GM21825 (cell line): ENCODE data around the gene SNAP23.

Source experiments
- ATAC-seq: cut with Tn5 transposase; IDR thresholded peaks from one replicate; pipeline ENCODE4 v1.9.1; 2021; ENCODE audit warnings: mild to moderate bottlenecking, moderate library complexity; ENCODE audit not compliant: unreplicated experiment

The SNAP23 gene

GRCh38 chr15:42494998-42495360, 455 bp upstream of the SNAP23 start:
- ATAC-seq, result no peak

- ATAC-seq, result no peak
Measured at GRCh38 chr15:42498212-42499068, 3.0 kb downstream of the SNAP23 start.

- no peak for ATAC-seq
Measured at GRCh38 chr15:42499858-42500609, 4.6 kb downstream of the SNAP23 start.

DNA sequence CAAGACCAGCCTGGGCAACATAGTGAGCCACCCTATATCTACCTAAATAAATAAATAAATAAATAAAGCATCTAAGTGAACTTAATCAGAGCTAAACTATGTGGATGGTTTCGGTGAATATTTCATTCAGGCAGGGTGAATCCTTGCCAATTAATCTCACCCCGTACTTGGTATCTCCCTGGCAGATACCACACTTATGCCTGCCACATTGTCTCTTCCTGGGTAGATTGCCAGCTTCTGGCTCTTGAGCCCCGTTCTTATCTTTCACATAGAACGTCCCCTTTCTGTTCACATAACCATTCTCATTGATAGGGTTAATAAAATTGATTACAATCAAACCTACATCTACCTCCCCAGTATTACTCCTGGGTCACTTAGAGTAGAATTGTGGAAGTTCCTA, 7.0 kb downstream of the SNAP23 start:
- ATAC-seq, result no peak

GRCh38 chr15:42503825-42504224, 8.4 kb downstream of the SNAP23 start:
- no peak for ATAC-seq

GRCh38 chr15:42504631-42505030, 9.2 kb downstream of the SNAP23 start:
- no peak for ATAC-seq

GRCh38 chr15:42507514-42507913, 12.1 kb downstream of the SNAP23 start:
- no peak for ATAC-seq

DNA sequence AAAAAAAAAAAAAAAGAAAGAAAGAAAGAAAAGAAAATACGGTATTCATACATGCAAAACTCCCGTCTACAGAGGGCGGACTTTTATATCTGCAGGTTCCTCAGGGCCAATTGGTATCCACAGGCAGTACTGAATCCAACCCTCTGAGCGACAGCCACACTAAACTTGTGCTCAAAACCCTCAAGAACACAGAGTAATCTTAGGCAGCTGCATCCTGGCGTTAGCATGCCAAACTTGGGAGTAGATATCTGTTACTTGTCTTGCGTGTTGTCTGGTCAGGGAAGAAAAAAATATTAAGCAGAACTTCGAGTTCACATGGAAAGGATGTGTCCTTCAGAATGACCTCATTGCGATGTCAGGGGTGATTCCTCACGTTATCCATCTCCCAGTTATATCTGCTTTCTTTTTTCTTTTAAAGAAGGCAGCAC, 12.8 kb downstream of the SNAP23 start:
- no peak for ATAC-seq

GRCh38 chr15:42510258-42511006, 15.0 kb downstream of the SNAP23 start:
- no peak for ATAC-seq

GRCh38 chr15:42511007-42511391, 15.6 kb downstream of the SNAP23 start:
- no peak for ATAC-seq

GRCh38 chr15:42523331-42523730, 27.9 kb downstream of the SNAP23 start:
- no peak for ATAC-seq

- ATAC-seq, result no peak
Measured at GRCh38 chr15:42528970-42529369, 33.5 kb downstream of the SNAP23 start.

- no peak for ATAC-seq
Measured at GRCh38 chr15:42533246-42533645, 37.8 kb downstream of the SNAP23 start.

DNA sequence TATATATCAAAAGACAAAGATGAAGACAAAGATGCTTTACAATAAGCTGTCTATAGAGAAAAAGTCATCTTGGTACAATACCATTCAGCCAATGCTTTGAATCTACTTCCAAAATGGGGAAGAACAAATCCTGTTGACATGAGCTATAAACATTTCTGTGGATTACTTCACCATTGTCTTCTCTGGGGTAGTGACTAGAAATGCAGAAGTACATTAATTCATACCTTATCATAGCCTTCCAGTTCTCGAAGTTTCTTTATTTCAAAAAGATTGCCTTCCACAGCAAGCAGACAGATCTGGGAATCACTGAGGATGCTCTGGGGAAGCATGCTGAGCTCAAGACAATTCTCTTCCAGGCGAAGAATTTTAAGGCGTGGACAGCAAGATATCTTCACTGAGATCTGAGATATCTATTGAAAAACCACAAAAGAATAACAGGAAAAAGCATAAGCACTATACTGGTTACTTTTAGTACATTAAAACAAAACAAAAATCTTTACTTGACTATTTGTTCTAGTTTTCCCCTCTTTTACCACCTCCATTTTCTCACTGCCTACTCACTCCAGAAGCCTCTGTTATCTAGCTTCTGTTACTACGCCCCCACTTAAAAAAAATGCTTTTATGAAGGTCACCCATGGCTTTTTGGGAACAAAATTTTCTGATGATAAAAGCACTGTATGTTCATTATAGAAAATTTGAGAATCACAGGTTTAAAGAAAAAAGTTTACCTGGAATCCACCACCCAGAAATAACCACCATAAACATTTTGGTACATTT, 49.6 kb downstream of the SNAP23 start:
- ATAC-seq, result no peak

DNA sequence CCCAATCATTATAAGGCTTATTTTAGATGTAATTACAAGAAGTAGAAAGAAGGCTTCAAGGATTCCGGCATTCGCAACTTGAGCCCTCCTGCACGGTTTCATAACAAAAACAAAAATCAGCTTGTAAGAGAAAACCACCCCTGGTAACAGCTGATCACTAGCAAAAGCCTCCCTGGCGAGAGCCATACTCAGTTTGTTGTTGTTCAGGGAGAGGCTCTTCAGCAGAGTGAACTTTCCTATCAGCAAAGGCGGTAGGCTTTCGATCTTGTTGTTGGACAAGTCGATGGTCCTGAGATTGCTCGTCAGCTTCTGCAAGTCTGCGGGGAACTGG, 52.4 kb downstream of the SNAP23 start:
- no peak for ATAC-seq

DNA sequence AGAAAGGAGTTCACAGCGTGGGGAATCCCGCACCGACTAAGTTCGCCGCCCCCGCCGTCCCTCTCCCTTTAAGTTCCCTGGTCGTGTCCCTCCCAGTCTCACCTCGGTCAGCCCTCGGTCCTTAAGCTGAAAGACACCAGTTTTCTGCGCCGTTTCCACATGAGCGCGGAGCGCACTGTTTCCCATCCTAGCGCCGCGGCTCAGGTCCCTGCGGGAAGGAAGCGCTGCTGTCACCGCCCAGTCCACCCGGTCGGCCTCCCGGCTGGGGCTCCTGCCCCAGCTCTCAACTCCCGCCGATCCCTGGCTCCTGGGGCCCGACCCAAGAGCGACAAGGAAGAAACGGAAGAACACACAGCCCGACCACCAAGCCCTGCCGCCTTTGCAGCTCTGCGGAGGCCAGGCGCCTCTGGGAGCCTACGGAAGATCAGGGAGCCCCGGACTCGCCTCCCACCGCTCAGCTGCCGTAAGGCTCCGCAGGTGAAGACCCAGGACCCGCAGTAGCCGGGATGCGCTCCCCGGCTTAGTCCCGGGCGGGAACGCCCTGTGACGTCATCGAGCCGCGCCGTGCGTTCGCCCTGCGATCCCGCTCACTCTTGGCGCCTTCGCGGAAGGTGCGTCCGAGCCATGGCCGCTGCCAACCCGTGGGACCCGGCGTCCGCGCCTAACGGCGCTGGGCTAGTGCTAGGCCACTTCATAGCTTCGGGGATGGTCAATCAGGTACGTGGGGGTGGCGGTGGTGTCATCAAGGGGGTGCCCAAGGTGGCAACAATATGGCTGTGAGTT, 53.0 kb downstream of the SNAP23 start, which contains the start of the genes HAUS2 and LRRC57:
HAUS2 (plus strand) TSS at position 590 of the 783 bp plus-strand sequence; CDS start at position 625, 35 bp downstream.
LRRC57 (minus strand) TSS at position 545 of the 783 bp plus-strand sequence; CDS start at position 186, 359 bp downstream.
- peak; percentile 85 for ATAC-seq

- ATAC-seq, result peak; percentile 17
Measured at GRCh38 chr15:42549032-42549491, 53.6 kb downstream of the SNAP23 start.

- ATAC-seq, result no peak
Measured at GRCh38 chr15:42549741-42550392, 54.4 kb downstream of the SNAP23 start.

- no peak for ATAC-seq
Measured at GRCh38 chr15:42553554-42553953, 58.1 kb downstream of the SNAP23 start.
